GM12878 (cell line): ENCODE measurements around the gene CENPX. TPM values are rescaled to one million over a fixed set of nuclear protein-coding genes. Genes with fewer than 3 reads are reported as not detected.

Source experiments
- ASH2L ChIP-seq: fragments of 300-600, 200-600 bp; sonication (generic); IDR thresholded peaks from 2 replicates; pipeline ENCODE4 v1.6.1; 2017; ENCODE audit warnings: low read depth, mild to moderate bottlenecking, borderline replicate concordance
- ATF7 ChIP-seq: fragments of 450-650 bp; IDR thresholded peaks from 2 replicates; pipeline ENCODE4 v1.6.1; 2016; ENCODE audit warnings: low read depth, mild to moderate bottlenecking
- BCLAF1 ChIP-seq: fragments of 450-650 bp; IDR thresholded peaks from 2 replicates; pipeline ENCODE4 v1.6.1; 2017; ENCODE audit warnings: antibody characterized with exemption, mild to moderate bottlenecking, moderate library complexity
- BHLHE40 ChIP-seq, 2 experiments: fragments of 450-650 bp in 1 of 2; IDR thresholded peaks; 2 replicates each; pipeline ENCODE4 v1.6.1; 2011 to 2017; ENCODE audit warnings: low read depth in 2 of 2, borderline replicate concordance in 1 of 2, improper control_type of control experiment in 1 of 2, low read length in 1 of 2, mild to moderate bottlenecking in 1 of 2
- ELK1 ChIP-seq: IDR thresholded peaks from 2 replicates; pipeline ENCODE4 v1.6.1; 2012; ENCODE audit warnings: low read depth, low read length, improper control_type of control experiment
- PAX8 ChIP-seq: fragments of 450-650 bp; IDR thresholded peaks from 2 replicates; pipeline ENCODE4 v1.6.1; 2017; ENCODE audit warnings: mild to moderate bottlenecking, moderate library complexity
- RCOR1 ChIP-seq: conservative IDR thresholded peaks from 2 replicates; pipeline ENCODE4 v1.6.1; 2012; ENCODE audit warnings: low read depth, low read length, improper control_type of control experiment
- SPI1 ChIP-seq: IDR thresholded peaks from 2 replicates; pipeline ENCODE4 v1.6.1; 2011; ENCODE audit warnings: low read depth, mild to moderate bottlenecking, low read length, moderate library complexity, borderline replicate concordance; ENCODE audit not compliant: insufficient read depth
- SUZ12 ChIP-seq: fragments of 200-600 bp; sonication (generic); IDR thresholded peaks from one replicate; pipeline ENCODE4 v1.6.1; 2018; ENCODE audit warnings: antibody characterized with exemption, mild to moderate bottlenecking; ENCODE audit not compliant: unreplicated experiment
- ZBED1 ChIP-seq: IDR thresholded peaks from 2 replicates; pipeline ENCODE4 v1.6.1; 2016; ENCODE audit warnings: borderline replicate concordance
- ZNF207 ChIP-seq: fragments of 450-650 bp; IDR thresholded peaks from 2 replicates; pipeline ENCODE4 v1.6.1; 2014; ENCODE audit warnings: antibody characterized with exemption, mild to moderate bottlenecking, borderline replicate concordance
- ZNF274 ChIP-seq: IDR thresholded peaks from one replicate; pipeline ENCODE4 v1.8.0; 2011; ENCODE audit not compliant: insufficient read length, insufficient read depth
- polyA plus RNA-seq, 11 experiments: library from polyadenylated mRNA; depleted of rRNA in 4 of 11; unstranded in 6 of 11; stranded (reverse) in 5 of 11; fragments of >200 nt; fragmentation: Nextera tagmentation in 4 of 11; fragmentation: Illumina TruSeq in 1 of 11; extraction: Ambion mirVana in 4 of 11; extraction: Trizol in 1 of 11; gene quantifications; 1 replicate in 1 of 11; 2 replicates in 10 of 11; pipeline versions ENCODE4 v1.2.1 to v1.2.3, GENCODE V29; 2011 to 2016; ENCODE audit warnings: inconsistent platforms in 2 of 11, missing spikeins in 2 of 11, low read depth in 1 of 11
- total RNA-seq, 4 experiments: library from RNA; depleted of rRNA in 3 of 4; stranded (reverse); fragments of >200 nt in 3 of 4; fragmentation: Illumina TruSeq in 1 of 4; extraction: Trizol in 1 of 4; gene quantifications; 2 replicates each; pipeline versions ENCODE4 v1.2.1 to v1.2.3, GENCODE V29; 2013 to 2021
- TF ChIP-seq, protein P1 (sequence below): fragments of 450-650 bp; IDR thresholded peaks from 2 replicates; pipeline ENCODE4 v1.6.1; 2017; ENCODE audit warnings: mild to moderate bottlenecking, moderate library complexity
- TF ChIP-seq, protein P2 (sequence below): IDR thresholded peaks from 2 replicates; pipeline ENCODE4 v1.6.1; 2011; ENCODE audit warnings: borderline replicate concordance, low read depth, mild to moderate bottlenecking, moderate library complexity, mixed read lengths, low read length; ENCODE audit not compliant: insufficient read depth; ENCODE audit errors: extremely low read length
- TF ChIP-seq, protein P3 (sequence below): fragments of 450-650 bp; IDR thresholded peaks from 2 replicates; pipeline ENCODE4 v1.6.1; 2018; ENCODE audit warnings: borderline replicate concordance, mild to moderate bottlenecking; ENCODE audit not compliant: partially characterized antibody

The CENPX gene
- total and polyA plus RNA-seq, 10 of the 15 experiments (the other 5 are each of a cell fraction or from before 2014, with no cell fraction given): 11.7 to 182 (median 71.9) TPM

- TF ChIP-seq BCLAF1 (no peak), PAX8 (no peak), SUZ12 (no peak), RCOR1 (0 out of 2 replicates have a peak, but pooled peaks have one; percentile 66), ELK1 (peak; percentile 77), SPI1 (no peak), ATF7 (no peak), ZNF274 (no peak), BHLHE40 (IDR thresholded peaks at IDR 0.05; ENCODE audit: borderline replicate concordance in 1 of 2, low read depth in 2 of 2, low read length in 1 of 2) (peak; percentile 7 to 66; a peak in 2 of 4 replicates), ASH2L (peak; percentile 71; the same call in 1 of the 2 replicates), ZBED1 (no peak), ZNF207 (no peak)
- TF ChIP-seq, protein P1, sequence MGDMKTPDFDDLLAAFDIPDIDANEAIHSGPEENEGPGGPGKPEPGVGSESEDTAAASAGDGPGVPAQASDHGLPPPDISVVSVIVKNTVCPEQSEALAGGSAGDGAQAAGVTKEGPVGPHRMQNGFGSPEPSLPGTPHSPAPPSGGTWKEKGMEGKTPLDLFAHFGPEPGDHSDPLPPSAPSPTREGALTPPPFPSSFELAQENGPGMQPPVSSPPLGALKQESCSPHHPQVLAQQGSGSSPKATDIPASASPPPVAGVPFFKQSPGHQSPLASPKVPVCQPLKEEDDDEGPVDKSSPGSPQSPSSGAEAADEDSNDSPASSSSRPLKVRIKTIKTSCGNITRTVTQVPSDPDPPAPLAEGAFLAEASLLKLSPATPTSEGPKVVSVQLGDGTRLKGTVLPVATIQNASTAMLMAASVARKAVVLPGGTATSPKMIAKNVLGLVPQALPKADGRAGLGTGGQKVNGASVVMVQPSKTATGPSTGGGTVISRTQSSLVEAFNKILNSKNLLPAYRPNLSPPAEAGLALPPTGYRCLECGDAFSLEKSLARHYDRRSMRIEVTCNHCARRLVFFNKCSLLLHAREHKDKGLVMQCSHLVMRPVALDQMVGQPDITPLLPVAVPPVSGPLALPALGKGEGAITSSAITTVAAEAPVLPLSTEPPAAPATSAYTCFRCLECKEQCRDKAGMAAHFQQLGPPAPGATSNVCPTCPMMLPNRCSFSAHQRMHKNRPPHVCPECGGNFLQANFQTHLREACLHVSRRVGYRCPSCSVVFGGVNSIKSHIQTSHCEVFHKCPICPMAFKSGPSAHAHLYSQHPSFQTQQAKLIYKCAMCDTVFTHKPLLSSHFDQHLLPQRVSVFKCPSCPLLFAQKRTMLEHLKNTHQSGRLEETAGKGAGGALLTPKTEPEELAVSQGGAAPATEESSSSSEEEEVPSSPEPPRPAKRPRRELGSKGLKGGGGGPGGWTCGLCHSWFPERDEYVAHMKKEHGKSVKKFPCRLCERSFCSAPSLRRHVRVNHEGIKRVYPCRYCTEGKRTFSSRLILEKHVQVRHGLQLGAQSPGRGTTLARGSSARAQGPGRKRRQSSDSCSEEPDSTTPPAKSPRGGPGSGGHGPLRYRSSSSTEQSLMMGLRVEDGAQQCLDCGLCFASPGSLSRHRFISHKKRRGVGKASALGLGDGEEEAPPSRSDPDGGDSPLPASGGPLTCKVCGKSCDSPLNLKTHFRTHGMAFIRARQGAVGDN: peak; percentile 97
- TF ChIP-seq, protein P2, sequence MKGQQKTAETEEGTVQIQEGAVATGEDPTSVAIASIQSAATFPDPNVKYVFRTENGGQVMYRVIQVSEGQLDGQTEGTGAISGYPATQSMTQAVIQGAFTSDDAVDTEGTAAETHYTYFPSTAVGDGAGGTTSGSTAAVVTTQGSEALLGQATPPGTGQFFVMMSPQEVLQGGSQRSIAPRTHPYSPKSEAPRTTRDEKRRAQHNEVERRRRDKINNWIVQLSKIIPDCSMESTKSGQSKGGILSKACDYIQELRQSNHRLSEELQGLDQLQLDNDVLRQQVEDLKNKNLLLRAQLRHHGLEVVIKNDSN: peak; percentile 41
- TF ChIP-seq, protein P3, sequence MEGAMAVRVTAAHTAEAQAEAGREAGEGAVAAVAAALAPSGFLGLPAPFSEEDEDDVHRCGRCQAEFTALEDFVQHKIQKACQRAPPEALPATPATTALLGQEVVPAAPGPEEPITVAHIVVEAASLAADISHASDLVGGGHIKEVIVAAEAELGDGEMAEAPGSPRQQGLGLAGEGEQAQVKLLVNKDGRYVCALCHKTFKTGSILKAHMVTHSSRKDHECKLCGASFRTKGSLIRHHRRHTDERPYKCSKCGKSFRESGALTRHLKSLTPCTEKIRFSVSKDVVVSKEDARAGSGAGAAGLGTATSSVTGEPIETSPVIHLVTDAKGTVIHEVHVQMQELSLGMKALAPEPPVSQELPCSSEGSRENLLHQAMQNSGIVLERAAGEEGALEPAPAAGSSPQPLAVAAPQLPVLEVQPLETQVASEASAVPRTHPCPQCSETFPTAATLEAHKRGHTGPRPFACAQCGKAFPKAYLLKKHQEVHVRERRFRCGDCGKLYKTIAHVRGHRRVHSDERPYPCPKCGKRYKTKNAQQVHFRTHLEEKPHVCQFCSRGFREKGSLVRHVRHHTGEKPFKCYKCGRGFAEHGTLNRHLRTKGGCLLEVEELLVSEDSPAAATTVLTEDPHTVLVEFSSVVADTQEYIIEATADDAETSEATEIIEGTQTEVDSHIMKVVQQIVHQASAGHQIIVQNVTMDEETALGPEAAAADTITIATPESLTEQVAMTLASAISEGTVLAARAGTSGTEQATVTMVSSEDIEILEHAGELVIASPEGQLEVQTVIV: peak; percentile 26
Observed at GRCh38 chr17:82065638-82066303, 43.1 kb upstream of the CENPX start, which contains the start of gene DUS1L (continued).
